Stimulated activated CD4-positive, alpha-beta T cell treated with anti-CD3 and anti-CD28 coated beads, Interleukin-12 subunit alpha, Interleukin-12 subunit beta, amount 100 ng/mL, for 4 hours (primary cell): ENCODE results near the gene COQ3.

ENCODE experiments used
- DNase-seq: peaks from one replicate; pipeline ENCODE4 v3.0.0-alpha.2; 2020

Gene COQ3, protein sequence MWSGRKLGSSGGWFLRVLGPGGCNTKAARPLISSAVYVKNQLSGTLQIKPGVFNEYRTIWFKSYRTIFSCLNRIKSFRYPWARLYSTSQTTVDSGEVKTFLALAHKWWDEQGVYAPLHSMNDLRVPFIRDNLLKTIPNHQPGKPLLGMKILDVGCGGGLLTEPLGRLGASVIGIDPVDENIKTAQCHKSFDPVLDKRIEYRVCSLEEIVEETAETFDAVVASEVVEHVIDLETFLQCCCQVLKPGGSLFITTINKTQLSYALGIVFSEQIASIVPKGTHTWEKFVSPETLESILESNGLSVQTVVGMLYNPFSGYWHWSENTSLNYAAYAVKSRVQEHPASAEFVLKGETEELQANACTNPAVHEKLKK

DNA sequence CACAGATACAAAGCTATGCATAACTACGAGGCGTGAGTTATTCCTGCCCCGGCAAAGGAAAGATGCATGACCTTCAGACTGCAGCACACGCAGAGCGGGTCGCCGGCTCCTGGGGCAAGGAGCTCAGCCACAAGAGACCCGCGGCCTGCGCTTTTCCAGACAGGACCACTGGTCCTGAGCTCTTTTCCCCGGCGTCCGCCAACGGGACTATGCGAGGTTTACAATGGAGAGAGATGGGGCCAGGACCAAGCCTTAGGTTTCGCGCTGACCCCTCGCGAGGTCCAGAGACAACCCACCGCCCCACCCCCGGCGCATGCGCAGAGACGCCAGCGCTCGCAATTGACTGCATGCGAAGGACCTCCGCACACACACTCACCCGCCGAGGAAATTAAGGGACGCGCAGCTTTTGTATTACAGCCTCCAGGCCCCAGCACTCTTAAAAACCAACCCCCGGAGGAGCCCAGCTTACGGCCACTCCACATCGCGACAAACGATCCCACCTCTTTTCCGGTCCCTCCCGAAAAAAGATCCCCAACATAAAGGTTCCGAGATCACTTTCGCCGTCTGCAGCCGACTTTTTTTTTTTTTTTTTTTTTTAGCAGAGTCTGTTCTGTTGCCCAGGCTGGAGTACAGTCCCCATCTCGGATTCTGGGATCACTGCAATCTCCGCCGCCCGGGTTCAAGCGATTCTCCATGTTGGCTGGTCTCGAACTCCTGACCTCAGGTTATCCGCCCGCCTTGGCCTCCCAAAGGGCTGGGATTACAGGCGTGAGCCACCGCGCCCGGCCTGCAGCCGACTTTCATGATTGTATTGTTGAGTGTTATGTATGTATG, at the start of gene COQ3:
Gene COQ3, minus strand, starts transcription at position 498 of the 834 bp plus-strand sequence. Its CDS starts 16 bp downstream, at position 482.
- peak; percentile 66 for DNase-seq

DNA sequence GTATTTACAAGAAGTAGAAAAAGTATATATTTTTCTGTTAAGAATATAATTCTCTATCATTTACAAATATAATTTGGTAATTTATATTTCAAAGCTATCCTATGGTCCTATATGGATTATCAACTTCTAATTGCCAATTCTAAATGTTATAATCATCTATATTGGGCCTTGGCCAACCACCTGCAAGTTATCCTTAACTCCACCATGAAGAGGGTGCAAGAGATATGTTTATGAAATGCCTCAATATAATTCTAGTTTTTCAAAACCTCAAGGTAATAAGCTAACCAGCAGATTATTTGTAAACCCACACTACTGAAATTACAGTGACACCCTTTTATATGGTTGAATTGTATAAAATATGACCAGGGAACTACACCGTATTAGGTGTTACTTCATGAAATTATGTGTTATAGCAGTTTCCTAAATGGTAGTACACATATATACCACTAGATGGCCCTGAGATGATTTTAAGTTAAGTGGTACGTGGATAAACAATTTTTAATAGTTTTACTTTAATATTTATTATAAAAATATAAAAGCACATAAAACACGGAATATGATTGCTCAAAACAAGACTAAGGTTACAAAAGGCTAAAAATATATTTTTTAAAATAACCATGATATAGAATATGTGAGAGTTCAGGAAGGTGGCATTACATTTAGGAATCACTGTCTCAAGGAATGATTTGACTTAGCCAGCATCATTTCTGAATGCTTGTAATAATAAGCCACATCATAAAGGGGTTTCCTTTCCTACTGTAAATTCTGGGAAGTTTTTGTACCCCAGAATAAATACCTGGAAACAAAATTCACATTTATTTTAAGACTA, 40.9 kb upstream of the COQ3 start:
- no peak for DNase-seq

DNA sequence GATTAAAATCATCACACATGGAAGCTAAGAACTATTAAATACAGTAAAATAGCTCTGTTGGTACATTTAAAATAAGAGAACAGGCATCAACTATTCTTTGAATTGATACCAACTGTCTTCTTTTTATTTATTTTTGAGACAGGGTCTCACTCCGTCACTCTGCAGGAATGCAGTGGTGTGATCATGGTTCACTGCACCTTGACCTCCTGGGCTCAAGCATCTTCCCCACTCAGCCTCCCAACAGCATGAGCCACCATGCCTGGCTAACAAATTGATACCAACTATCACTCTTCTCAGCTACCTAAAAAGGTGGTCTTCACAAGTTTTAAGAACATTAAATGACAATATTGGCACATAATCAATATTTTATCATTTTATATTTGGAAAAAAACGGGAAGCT, 38.9 kb upstream of the COQ3 start:
- no peak for DNase-seq

DNA sequence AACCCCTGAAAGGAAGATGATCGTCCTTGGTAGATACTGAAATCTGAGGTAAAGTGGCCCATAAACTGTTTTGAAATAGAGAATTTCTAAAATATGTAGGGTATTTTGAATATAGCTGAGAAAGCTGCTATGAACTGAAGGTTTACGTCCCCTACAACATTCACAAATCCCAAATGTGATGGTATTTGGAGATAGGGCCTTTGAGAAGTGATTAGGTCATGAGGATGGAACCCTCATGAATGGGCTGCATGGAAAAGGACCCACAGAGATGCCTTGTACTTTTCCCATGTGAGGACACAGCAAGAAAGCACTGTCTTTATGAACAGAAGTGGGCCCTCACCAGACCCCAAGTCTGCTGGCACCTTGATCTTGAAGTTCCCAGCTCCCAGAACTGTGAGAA, 37.9 kb upstream of the COQ3 start:
- DNase-seq: no peak

DNA sequence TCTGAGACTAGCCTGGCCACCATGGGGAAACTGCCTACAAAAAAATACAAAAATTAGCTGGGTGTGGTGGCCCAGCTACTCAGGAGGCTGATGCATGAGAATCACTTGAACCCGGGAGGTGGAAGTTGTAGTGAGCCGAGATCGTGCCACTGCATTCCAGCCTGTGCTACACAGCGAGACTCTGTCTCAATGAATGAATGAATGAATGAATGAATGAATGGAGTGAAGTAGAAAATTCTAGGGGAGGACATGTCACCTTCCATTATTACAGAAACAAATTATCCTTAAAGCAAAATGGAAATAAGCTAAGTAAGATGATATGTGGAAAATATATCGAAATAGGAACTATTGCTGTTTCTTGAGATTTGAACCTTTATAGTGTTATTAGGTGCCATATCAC, 34.0 kb upstream of the COQ3 start:
- no peak for DNase-seq

DNA sequence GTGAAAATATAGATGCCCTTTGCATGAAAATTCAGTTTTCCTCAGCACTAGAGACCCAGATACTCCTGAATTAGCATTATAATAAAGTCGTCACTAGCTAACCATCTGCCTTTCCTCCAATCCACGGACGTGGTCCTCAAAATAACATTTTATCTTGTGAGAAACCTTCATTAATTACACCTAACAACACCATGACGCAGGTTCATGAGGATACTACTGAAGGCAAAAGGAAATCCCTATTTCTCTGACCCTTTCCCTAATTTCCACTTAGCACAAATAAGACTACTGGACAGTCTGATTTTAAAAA, 32.4 kb upstream of the COQ3 start:
- no peak for DNase-seq

DNA sequence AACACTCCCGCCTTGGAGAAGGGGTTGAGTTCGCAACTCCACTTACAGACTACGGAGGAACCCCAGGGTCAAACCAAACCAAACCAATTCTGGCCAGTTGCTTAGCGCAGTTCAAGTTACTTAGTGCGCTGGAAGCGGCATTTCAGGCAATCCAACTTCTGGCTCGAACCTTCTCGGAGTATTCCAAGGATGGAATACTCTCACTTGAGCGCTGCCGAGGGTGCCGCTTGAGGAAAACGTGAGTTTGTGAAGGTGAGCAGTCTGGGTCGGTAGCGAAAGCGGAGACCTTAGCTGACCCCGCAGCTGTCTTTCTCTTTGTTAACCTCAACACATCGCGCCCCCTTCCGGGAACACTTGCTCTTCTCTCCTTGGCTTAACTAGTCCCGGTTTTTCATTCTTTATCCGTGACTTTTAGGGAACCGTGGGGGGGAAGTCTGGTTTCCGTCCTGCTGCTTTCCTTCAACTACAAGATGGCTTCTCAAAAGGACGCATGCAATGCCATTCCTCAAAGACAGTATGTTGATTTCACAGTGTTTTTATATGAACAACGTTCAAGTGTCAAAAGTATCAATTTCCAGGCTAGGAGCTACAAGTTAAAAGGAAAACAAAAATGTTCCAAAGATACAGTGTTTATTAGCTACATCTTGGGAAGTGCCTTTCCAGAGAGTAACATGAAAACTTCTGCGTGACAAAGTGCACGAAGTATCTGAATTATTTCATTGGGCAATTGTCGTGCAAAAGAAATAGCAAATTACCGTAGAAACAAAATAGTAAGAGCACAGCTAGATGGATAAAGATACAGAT, 31.9 kb upstream of the COQ3 start:
- DNase-seq: peak; percentile 54

DNA sequence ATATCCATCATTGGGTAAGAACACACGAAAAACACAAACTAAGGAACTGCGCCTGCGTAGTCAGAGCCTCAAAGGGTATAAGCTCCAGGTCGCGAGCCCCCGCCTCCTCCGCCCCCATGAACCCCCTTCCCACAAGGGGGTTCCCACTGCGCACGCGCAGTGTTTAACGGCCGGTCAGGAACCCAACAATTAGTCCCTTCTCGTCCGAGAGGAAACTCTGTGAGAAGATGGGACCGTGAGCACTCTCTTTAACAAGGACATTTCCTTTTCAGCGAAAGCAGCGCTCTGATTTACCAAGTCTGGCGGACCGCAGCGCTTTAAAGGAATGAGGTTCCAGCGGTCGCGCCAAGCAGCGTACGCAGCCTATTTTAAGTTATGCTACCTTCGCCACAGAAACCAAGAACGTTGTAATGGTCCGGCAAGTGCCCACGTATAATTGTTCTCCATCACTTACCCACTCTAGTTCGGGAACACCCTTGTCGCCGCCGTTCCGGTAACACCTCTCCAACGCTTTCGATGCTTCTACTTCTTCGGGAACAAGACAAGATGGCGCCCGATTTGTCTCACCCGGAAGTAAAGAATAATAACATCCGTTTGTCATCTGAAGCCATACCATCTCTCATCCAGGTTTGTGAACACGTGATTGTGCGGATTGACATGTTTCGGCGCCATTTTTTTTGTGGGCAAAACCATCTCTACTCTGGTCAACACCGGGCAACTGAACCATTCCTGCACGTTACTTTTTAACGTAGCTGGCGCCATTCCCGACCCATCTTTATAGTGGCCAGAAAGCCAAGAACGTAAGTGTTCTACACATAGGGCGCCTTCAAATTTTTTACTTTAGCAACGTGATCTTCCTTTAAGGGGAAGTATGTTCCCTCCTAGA, 31.0 kb upstream of the COQ3 start, which contains the start of gene PNISR:
Gene PNISR, minus strand, starts transcription at position 548 of the 886 bp plus-strand sequence. CDS start 10,649 bp downstream, outside the sequence.
- peak; percentile 77 for DNase-seq

DNA sequence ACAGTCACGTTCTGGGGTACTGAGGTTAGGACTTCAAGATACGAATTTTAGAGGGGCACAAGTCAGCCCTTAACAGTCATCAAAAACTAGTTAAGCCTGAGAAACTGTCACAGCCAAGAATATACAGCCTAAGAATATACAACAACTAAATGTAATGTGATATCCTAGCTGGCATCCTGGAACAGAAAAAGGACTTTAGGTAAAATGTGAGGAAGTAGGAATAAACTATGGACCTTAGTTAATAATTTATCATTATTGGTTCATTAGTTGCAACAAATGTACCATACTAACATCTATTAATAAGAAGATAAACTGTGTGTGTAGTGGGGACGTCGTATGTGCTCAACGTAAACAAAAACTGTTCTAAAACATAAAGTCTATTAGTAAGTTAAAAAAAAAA, 30.0 kb upstream of the COQ3 start:
- DNase-seq: no peak

DNA sequence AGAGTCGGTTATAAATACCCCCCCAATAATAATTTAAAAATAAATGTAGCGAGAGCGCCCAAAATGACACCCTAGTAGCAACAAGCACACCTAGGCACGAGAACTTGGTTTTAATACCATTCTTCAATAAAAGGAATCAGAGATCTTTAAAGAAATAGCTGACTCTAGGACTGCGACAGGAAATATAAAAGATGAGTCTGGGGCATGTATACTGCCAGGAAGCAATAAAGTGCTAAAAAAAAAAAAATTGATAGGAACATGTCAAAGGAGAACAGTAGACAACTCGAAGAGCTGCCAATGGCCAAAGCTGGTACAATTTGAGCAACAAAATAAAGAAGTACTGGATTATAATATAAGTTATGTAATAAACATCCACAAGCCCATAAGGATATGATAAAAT, 28.9 kb upstream of the COQ3 start:
- DNase-seq: no peak

DNA sequence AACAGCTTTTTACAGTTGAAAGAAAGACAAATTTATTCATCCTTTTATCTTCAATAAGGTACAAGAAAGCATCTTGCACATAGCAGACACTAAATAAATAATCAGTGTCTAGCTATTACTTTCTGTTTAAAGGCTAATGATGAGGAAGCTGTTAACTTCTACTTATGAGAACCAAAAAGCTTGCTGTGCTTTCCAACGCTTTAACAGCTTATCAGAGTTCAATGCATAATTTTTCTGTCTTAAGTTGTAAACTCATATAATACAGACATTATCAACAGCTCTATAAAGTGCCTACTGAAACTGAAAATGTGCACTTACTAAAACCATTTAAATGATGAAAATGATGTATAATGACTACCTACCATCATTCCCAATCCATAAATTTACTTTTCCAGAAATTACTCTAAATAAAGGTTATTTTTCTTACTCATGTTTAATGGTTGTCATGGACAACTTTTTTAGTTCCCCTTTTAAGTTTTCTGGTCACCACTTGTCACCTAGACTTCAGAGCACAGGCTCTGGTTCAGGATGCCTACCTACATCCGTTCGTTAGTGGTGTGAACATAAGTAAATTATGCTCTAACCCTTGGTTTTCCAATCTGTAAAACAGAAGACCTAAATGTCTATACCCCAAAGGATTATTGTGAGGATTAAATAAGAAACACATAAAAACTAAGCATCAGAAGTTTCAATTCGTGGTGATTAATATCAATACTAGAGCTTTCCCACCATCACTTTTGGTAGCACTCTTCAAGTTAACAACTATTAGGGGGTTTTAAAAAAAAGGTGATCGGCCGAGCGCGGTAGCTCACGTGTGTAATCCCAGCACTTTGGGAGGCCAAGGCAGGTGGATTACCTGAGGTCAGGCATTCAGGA, 23.1 kb upstream of the COQ3 start:
- DNase-seq: no peak

DNA sequence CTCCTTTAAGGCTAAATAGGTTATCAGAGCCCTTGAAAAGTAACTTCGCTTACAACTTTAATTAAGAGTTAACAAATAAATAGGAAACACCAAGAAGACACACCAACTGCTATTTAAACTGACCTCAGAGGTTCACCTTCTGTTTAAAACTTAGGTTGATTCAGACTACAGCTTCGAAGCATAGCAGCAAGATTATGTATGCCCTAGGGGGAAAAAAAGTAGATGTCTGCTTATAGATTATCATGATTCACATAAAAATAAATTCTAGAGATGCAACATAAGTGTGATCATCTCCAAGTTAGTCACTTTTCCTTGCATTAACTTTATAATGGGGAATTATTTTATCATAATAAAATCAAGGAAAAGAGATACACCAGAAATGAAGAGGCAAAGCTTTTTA, 22.2 kb upstream of the COQ3 start:
- DNase-seq: no peak

DNA sequence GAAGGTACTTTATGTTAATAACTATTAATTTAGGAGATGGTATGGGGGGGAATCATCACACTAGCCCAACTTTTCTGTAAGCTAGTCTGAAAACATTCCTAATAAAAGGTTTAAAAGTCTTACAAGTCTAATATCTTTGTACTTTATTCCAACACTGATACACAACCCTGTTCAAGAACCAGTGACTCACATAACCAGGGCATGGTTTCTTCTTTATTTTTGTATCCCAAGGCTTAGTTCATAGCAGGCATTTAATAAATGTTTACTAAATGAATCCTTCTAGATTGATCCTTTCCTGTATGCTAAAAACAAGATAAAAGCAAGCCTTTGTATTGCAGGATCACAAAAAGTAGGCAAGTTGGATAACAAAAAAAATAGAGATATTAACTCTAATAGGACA, 21.5 kb upstream of the COQ3 start:
- DNase-seq: no peak

DNA sequence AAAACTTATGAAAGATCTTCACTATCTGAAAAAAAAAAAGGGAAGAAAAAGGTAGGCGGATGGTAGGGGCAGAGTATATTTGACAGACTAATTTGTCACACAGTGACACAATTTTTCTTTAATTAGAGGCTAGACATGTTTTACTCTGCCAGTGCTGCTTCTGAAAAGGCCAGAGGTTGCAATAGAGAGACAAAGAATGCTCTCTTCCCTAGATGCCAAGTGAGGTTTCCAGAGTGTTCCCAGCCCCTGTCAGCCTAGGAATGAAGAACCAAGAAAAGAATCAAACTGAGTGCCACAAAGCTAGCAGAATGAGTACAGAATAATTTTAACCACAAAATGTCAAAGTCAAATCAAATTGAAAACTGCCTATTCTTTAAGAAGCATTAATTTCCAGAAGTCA, 18.1 kb upstream of the COQ3 start:
- no peak for DNase-seq

DNA sequence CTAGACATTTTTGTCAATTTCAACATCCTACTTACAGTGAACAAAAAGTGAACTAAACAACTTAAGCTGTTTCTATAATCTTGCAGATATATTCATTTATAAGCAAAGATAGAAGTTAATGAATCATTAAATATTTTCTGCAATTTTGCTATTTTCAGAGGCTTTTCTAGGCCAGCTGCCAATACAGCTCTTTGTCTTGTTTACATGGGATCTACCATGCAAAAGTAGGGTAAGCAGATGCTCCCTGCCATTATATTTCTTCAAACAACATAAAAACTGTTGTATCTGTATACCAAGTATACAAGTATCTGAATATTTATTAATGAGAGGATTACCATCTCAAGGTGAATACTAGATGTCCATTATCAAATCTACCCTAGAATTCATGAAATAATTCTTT, 15.7 kb upstream of the COQ3 start:
- no peak for DNase-seq

DNA sequence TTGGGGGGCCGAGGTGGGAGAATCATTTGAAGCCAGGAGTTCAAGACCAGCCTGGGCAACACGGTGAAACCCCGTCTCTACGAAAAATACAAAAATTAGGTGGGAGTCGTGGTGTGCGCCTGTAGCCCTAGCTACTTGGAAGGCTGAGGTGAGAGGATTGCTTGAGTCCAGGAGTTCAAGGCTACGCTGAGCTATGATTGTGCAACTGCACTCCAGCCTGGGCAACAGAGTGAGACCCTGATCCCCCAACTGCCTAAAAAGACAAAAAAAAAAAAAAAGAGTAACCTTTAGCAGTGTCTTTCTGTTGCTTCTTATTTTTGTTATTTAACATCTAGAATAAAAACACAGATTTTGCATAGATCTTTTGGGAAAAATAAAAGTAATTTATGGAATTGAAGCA, 13.1 kb upstream of the COQ3 start:
- no peak for DNase-seq

DNA sequence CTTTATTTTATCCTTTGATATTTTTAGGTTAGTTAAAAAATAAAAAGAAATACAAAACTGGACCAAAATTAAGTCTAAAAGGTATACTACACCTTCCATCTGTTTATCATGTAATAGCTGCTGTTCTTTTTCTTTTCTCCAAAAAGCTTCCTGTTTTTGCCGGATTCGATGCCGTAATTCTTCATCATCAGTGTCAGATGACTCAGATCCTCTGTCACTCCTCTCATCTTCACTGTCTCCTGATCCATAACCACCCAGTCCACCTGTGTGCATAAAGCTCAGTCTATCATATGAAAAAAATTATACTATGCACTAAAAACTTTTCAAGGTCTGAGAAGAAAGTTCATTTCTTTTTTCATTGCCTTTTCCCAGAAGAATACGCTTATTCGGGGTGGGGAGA, 8.5 kb upstream of the COQ3 start:
- DNase-seq: no peak

DNA sequence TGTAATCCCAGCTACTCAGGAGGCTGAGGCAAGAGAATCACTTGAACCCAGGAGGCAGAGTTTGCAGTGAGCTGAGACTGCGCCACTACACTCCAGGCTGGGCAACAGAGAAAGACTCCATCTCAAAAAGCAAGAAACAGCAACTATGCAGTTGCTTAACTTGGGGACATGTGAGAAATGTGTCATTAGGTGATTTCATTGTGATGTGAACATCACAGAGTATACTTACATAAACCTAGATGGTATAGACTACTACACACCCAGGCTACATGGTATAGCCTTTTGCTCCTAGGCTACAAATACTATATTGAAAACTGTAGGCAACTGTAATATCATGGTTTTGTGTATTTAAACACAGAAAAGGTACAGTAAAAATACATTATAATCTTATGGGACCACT, 3.3 kb upstream of the COQ3 start:
- DNase-seq: no peak

DNA sequence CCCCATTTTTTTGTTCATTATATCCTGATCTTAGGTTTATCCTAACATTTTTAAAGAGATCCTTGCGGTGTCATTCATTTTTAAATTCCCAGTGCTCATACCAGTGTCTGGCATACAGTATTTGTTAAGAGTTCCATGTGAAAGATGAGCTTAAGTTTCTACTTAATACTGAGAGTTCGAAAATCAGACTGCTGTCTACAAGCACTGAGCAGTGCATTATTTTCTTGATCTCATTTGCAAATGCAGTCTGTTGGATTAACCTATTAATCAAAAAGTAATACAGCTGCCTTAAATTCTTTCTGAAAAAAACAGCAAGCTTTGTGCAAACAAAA, 663 bp downstream of the COQ3 start:
- no peak for DNase-seq

DNA sequence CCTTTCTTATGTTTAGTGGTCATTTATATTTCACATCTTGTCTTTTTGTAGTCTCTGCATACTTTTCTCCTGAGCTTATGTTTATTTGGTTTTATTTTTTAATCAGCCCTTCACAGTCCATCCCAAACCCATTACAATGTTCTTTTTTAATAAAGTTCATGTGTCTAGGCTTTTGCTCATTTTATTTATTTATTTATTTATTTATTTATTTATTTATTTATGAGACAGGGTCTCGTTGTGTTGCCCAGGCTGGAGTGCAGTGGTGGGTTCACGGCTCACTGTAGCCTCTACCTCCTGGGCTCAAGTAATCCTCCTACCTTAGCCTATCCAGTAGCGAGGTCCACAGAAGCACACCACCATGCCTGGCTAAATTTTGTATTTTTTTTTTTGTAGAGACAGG, 3.1 kb downstream of the COQ3 start:
- no peak for DNase-seq

DNA sequence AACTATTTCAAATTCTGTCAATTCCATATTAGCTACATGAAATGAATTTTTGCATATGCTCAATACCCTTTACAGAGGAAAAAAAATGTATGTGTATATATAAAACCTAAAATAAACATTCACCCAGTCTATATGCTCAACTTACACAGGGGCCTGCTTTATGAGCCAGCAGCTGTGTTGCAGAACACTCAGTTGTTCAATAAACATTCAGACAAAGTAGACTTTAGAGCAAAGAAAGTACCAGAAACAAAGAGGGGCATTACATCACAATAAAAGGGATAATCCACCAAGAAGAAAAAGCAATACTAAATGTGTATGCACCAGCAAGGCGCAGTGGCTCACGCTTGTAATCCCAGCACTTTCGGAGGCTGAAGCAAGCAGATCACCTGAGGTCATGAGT, 9.5 kb downstream of the COQ3 start:
- no peak for DNase-seq
